Gastroesophageal sphincter (tissue), 2 donors: Measurements from ENCODE around the gene DNAJC5.
"Not testable (repeated sequence)": the region's sequence is repeated elsewhere in the genome, so short reads cannot be mapped to it uniquely, and the experiment has no call there.

ENCODE experiments used
- EP300 ChIP-seq: sonication (generic); formaldehyde crosslinking; IDR thresholded peaks from one replicate; pipeline ENCODE4 v1.6.1; 2017; ENCODE audit warnings: antibody characterized with exemption, mild to moderate bottlenecking
- POLR2A ChIP-seq, 2 donors: fragments of 450-650 bp; IDR thresholded peaks; one replicate each; pipeline ENCODE4 v1.6.1; 2017; ENCODE audit warnings: antibody characterized with exemption in 2 of 2, mild to moderate bottlenecking in 2 of 2, moderate library complexity in 1 of 2

DNA sequence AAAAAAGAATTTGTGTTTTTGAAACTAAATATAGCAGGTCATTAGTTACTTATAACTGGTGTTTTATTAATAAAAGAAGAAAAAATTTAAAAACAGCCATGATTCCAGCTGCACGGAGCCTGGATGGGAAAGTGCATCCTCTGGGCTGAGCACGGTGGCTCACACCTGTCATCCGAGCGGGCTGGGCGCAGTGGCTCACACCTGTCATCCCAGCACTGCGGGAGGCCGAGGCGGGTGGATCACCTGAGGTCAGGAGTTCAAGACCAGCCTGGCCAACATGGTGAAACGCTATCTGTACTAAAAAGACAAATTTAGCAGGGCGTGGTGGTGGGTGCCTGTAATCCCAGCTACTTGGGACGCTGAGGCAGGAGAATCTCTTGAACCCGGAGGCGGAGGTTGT lies 14.0 kb upstream of the DNAJC5 start:
- TF ChIP-seq EP300; POLR2A (IDR thresholded peaks at IDR 0.05): not testable (repeated sequence)
